OCI-LY1 (cell line): ENCODE results near the gene PCYT1A.

ENCODE experiments used
- H2AFZ ChIP-seq: fragments of 200-600 bp; sonication (generic), shearing (Covaris generic); 2 replicates; pipeline ENCODE4 v1.6.0; 2014; ENCODE audit warnings: antibody characterized with exemption, mild to moderate bottlenecking, low read length
- H3F3A ChIP-seq: fragments of 200-600 bp; sonication (generic), shearing (Covaris generic); 2 replicates; pipeline ENCODE4 v1.6.0; 2014; ENCODE audit warnings: mild to moderate bottlenecking, antibody characterized with exemption, low read length, moderate library complexity; ENCODE audit not compliant: insufficient read depth
- H3K27ac ChIP-seq: fragments of 200-600 bp; sonication (generic); 2 replicates; pipeline ENCODE4 v1.5.1; 2014; ENCODE audit warnings: low read length, mixed run types, mild to moderate bottlenecking, low read depth; ENCODE audit not compliant: poor library complexity, severe bottlenecking
- H3K27me3 ChIP-seq: fragments of 200-600 bp; sonication (generic); 2 replicates; pipeline ENCODE4 v1.6.0; 2014; ENCODE audit warnings: antibody characterized with exemption, mild to moderate bottlenecking, low read length, moderate library complexity; ENCODE audit not compliant: insufficient read depth
- H3K36me3 ChIP-seq: fragments of 200-600 bp; sonication (generic); 2 replicates; pipeline ENCODE4 v1.6.1; 2014; ENCODE audit warnings: mild to moderate bottlenecking, antibody characterized with exemption, low read length, moderate library complexity, mixed read lengths; ENCODE audit not compliant: insufficient read depth
- H3K4me1 ChIP-seq: fragments of 200-600 bp; sonication (generic); 2 replicates; pipeline ENCODE4 v1.5.1; 2014; ENCODE audit warnings: mild to moderate bottlenecking, low read length, moderate library complexity; ENCODE audit not compliant: insufficient read depth, severe bottlenecking
- H3K4me2 ChIP-seq: fragments of 200-600 bp; sonication (generic), shearing (Covaris generic); 2 replicates; pipeline ENCODE4 v1.6.1; 2014; ENCODE audit warnings: low read length
- H3K4me3 ChIP-seq: fragments of 200-600 bp; sonication (generic); 2 replicates; pipeline ENCODE4 v1.5.1; 2014; ENCODE audit warnings: low read length, low read depth, mild to moderate bottlenecking, mixed read lengths; ENCODE audit not compliant: poor library complexity, severe bottlenecking
- H3K79me2 ChIP-seq: fragments of 200-600 bp; shearing (Covaris generic); 2 replicates; pipeline ENCODE4 v1.6.1; 2016; ENCODE audit warnings: mixed run types, low read length, mixed read lengths; ENCODE audit not compliant: insufficient read depth
- H3K9ac ChIP-seq: fragments of 200-600 bp; sonication (generic), shearing (Covaris generic); 2 replicates; pipeline ENCODE4 v1.6.1; 2014; ENCODE audit warnings: mild to moderate bottlenecking, low read length, mixed read lengths
- H3K9me2 ChIP-seq: fragments of 200-600 bp; sonication (generic), shearing (Covaris generic); 2 replicates; pipeline ENCODE4 v1.6.1; 2014; ENCODE audit warnings: low read depth, mild to moderate bottlenecking, low read length, mixed read lengths
- H3K9me3 ChIP-seq: fragments of 200-600 bp; shearing (Covaris generic); 2 replicates; pipeline ENCODE4 v1.6.1; 2014; ENCODE audit warnings: low read length, mixed read lengths
- H4K20me1 ChIP-seq: fragments of 200-600 bp; sonication (generic), shearing (Covaris generic); 2 replicates; pipeline ENCODE4 v1.6.0; 2016; ENCODE audit warnings: mild to moderate bottlenecking, low read length; ENCODE audit not compliant: insufficient read depth
- EZH2 ChIP-seq: fragments of 200-600 bp; sonication (generic), shearing (Covaris generic); IDR thresholded peaks from 2 replicates; pipeline ENCODE4 v1.8.0; 2017; ENCODE audit warnings: borderline replicate concordance, mixed run types, mild to moderate bottlenecking, antibody characterized with exemption, low read length, moderate library complexity, mixed read lengths
- TF ChIP-seq, protein P1 (sequence below): fragments of 200-600 bp; sonication (generic), shearing (Covaris generic); IDR thresholded peaks from 2 replicates; pipeline ENCODE4 v1.5.1; 2017; ENCODE audit warnings: mild to moderate bottlenecking, antibody characterized with exemption, low read length, moderate library complexity, mixed read lengths

The PCYT1A gene

DNA sequence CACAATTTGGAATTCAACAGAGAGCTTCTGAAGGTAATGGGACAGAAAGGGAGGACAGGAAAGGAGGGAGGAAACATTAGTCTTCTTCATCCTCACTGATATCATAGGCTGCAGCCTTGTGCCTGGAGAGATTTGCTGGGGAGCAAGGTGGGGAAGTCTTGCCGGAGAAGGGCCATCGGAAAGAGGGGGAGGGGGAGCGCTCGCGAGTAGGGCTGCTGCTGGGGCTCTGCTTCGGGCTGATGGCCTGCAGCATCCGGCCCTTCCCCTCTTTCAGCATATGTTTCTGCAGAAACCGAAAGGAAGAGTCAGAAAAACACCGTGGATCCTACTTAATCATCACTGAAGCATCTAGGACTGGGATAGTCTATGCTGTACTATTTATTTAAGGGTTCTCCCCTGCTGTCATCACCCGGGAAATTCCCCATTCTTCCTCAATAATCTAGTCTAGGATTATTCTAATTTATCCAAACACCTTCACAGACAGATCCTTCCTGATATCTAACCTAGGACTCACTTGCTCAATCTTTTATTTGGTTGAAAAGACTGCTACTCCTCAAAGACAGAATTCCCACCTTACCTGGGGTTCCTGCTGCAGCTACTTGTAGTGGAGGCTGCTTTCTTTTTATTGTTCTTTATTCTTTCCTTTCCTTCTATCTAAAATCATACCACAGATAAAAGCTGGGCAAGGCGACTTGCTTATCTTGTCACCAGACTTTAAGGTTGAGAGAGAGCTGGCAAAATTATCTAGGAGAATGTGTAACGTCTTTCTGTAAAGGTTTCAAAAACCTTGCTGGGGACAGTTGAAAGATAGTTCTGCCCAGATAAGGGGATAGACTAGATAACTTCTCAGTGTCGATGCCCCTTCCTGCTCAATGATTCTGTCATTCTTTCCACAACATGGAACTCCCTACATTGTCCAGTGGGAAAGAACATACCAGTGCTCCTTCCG lies 48.6 kb downstream of the PCYT1A start:
- H3K27me3 ChIP-seq: no peaks in the 10 kb centered on the region
- no peak overlapping the region for H3K4me3 ChIP-seq
- no peak overlapping the region for H2AFZ ChIP-seq
- no peaks in the 10 kb centered on the region for H4K20me1 ChIP-seq
- no peak overlapping the region for H3K9ac ChIP-seq
- H3K9me3 ChIP-seq: no peaks in the 10 kb centered on the region
- no peak overlapping the region for H3K4me2 ChIP-seq
- H3K4me1 ChIP-seq: no peaks in the 10 kb centered on the region
- no peaks in the 10 kb centered on the region for H3K9me2 ChIP-seq
- no peaks in the 10 kb centered on the region for H3K79me2 ChIP-seq
- H3K27ac ChIP-seq: no peak overlapping the region
- no peak for TF ChIP-seq EZH2
- TF ChIP-seq, protein P1, sequence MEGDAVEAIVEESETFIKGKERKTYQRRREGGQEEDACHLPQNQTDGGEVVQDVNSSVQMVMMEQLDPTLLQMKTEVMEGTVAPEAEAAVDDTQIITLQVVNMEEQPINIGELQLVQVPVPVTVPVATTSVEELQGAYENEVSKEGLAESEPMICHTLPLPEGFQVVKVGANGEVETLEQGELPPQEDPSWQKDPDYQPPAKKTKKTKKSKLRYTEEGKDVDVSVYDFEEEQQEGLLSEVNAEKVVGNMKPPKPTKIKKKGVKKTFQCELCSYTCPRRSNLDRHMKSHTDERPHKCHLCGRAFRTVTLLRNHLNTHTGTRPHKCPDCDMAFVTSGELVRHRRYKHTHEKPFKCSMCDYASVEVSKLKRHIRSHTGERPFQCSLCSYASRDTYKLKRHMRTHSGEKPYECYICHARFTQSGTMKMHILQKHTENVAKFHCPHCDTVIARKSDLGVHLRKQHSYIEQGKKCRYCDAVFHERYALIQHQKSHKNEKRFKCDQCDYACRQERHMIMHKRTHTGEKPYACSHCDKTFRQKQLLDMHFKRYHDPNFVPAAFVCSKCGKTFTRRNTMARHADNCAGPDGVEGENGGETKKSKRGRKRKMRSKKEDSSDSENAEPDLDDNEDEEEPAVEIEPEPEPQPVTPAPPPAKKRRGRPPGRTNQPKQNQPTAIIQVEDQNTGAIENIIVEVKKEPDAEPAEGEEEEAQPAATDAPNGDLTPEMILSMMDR: no peak
- no peaks in the 10 kb centered on the region for H3F3A ChIP-seq
- peaks cover 35% of the 10 kb centered on the region for H3K36me3 ChIP-seq

DNA sequence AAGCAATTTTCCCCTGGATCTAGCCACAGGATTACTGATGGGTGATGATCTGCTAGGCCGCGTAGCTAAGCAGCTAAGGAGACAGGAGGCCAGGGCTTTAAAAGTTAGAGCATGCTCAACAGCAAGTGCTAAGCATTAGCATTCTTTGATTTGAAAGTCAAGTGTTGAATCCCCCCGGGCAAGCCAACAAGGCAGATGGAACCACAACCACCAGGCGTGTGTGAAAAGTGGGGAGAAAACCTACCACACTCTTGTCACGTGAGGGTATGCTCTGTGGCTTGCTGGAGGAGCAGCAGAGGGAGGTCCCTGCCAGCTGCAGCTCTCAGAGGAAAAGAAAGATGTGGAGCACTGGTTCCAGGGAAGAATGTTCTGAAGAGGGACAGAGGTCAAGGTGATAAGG lies 50.3 kb downstream of the PCYT1A start:
- no peak overlapping the region for H3K4me2 ChIP-seq
- TF ChIP-seq, protein P1: no peak
- no peak for TF ChIP-seq EZH2
- no peaks in the 10 kb centered on the region for H3K9me2 ChIP-seq
- peaks cover 32% of the 10 kb centered on the region for H3K36me3 ChIP-seq
- no peaks in the 10 kb centered on the region for H3F3A ChIP-seq
- H3K79me2 ChIP-seq: no peaks in the 10 kb centered on the region
- H3K27me3 ChIP-seq: no peaks in the 10 kb centered on the region
- H2AFZ ChIP-seq: no peak overlapping the region
- no peak overlapping the region for H3K4me3 ChIP-seq
- no peak overlapping the region for H3K9ac ChIP-seq
- H3K4me1 ChIP-seq: no peaks in the 10 kb centered on the region
- H4K20me1 ChIP-seq: no peaks in the 10 kb centered on the region
- H3K9me3 ChIP-seq: no peaks in the 10 kb centered on the region
- H3K27ac ChIP-seq: no peak overlapping the region

DNA sequence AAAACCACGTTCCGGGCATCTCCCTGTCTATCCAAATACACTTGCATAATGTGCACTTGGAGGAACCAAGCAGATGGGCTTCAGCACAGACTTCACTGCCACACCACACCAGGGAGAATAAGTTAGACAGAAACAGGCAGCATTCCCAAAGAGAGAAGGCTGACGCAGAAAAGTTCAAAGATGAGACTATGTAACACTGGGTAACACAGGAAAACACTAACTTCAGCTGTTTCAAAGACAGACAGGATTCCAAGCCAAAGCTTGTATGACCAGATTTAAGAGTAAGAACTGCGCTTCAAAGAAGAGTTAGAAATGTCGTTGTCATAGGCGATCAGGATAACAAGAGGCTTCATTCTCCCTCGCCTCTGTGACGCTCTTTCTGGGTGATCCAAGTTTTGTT lies 51.3 kb downstream of the PCYT1A start:
- Histone ChIP-seq H3K9me2 (no peaks in the 10 kb centered on the region), H3K9ac (no peak overlapping the region), H3K4me3 (no peak overlapping the region), H3K36me3 (peaks cover 22% of the 10 kb centered on the region; the same call in 1 of the 2 replicates), H3K79me2 (no peaks in the 10 kb centered on the region), H3K9me3 (no peaks in the 10 kb centered on the region), H3K27ac (no peak overlapping the region), H2AFZ (no peak overlapping the region), H3F3A (no peaks in the 10 kb centered on the region), H3K27me3 (no peaks in the 10 kb centered on the region), H3K4me2 (no peak overlapping the region), H4K20me1 (no peaks in the 10 kb centered on the region), H3K4me1 (no peaks in the 10 kb centered on the region)
- TF ChIP-seq EZH2: no peak
- TF ChIP-seq, protein P1: no peak
